ENCODE results near the gene MYRF.

GRCh38 chr11:61738776-61739175, 13.7 kb upstream of the MYRF start:
- TF ChIP-seq EZH2 (IDR thresholded peaks at IDR 0.05; ENCODE audit: low read length) (no peak), CTCF (optimal IDR thresholded peaks at IDR 0.05 in 1 of 3, IDR thresholded peaks at IDR 0.05 in 1 of 3, conservative IDR thresholded peaks at IDR 0.05 in 1 of 3; ENCODE audit: extremely low read depth in 1 of 3, insufficient read depth in 2 of 3, low read length in 3 of 3) (no peak)

All from keratinocyte (primary cell).